T-helper 1 cell treated with Interleukin-12 subunit alpha and Interleukin-12 subunit beta and Interleukin-4 antibody, amounts not matched to agents 30 μg/mL and 1 μg/mL, for 36 hours (primary cell): ENCODE measurements around the gene SAMD11.
"Not testable (repeated sequence)": the region's sequence is repeated elsewhere in the genome, so short reads cannot be mapped to it uniquely, and the experiment has no call there.

ENCODE experiments used
- H3K27ac Mint-ChIP-seq: one replicate; pipeline ENCODE4 v1.8.0; 2021; ENCODE audit warnings: mild to moderate bottlenecking, mixed read lengths
- H3K27me3 Mint-ChIP-seq: one replicate; pipeline ENCODE4 v1.8.0; 2021; ENCODE audit warnings: low read depth, mixed read lengths
- H3K36me3 Mint-ChIP-seq: one replicate; pipeline ENCODE4 v1.8.0; 2021; ENCODE audit warnings: low read depth, mixed read lengths
- H3K4me1 Mint-ChIP-seq: one replicate; pipeline ENCODE4 v1.8.0; 2021; ENCODE audit warnings: low read depth, mixed read lengths
- H3K4me3 Mint-ChIP-seq: one replicate; pipeline ENCODE4 v1.8.0; 2021; ENCODE audit warnings: mild to moderate bottlenecking, moderate library complexity, mixed read lengths
- H3K9me3 Mint-ChIP-seq: one replicate; pipeline ENCODE4 v1.8.0; 2021; ENCODE audit warnings: mixed read lengths

SAMD11 gene

GRCh38 chr1:923131-923990, at the start of gene SAMD11:
SAMD11 (plus strand) TSS chr1:923923; CDS start chr1:924432, 509 bp downstream.
- Mint-ChIP-seq H3K4me1 (peaks cover 3% of the 10 kb centered on the region), H3K27me3 (peaks cover 52% of the 10 kb centered on the region), H3K36me3 (no peaks in the 10 kb centered on the region), H3K27ac (no peak within 1 kb of the TSS), H3K9me3 (no peaks in the 10 kb centered on the region), H3K4me3 (peak within 1 kb of the TSS; percentile 54)

- not testable (repeated sequence) for H3K36me3 Mint-ChIP-seq, H3K4me3 Mint-ChIP-seq, H3K27ac Mint-ChIP-seq
Measured at GRCh38 chr1:876428-877208, 47.1 kb upstream of the SAMD11 start.

GRCh38 chr1:877209-877986, 46.3 kb upstream of the SAMD11 start:
- H3K36me3 Mint-ChIP-seq, H3K4me3 Mint-ChIP-seq, H3K27ac Mint-ChIP-seq, H3K9me3 Mint-ChIP-seq, H3K4me1 Mint-ChIP-seq: not testable (repeated sequence)
- peaks cover 26% of the 10 kb centered on the region for H3K27me3 Mint-ChIP-seq

More at GRCh38 chr1:876428-877208, 47.1 kb upstream of the SAMD11 start:
- H3K4me1 Mint-ChIP-seq, H3K9me3 Mint-ChIP-seq: not testable (repeated sequence)
- H3K27me3 Mint-ChIP-seq, result peaks cover 22% of the 10 kb centered on the region

GRCh38 chr1:880511-880910, 43.2 kb upstream of the SAMD11 start:
- H3K4me3 Mint-ChIP-seq, H3K27ac Mint-ChIP-seq, H3K9me3 Mint-ChIP-seq, H3K36me3 Mint-ChIP-seq, H3K4me1 Mint-ChIP-seq: not testable (repeated sequence)
- peaks cover 57% of the 10 kb centered on the region for H3K27me3 Mint-ChIP-seq

- peaks cover 61% of the 10 kb centered on the region for H3K27me3 Mint-ChIP-seq
- not testable (repeated sequence) for H3K27ac Mint-ChIP-seq, H3K4me3 Mint-ChIP-seq, H3K9me3 Mint-ChIP-seq, H3K4me1 Mint-ChIP-seq, H3K36me3 Mint-ChIP-seq
Measured at GRCh38 chr1:880915-881314, 42.8 kb upstream of the SAMD11 start.

- H3K9me3 Mint-ChIP-seq, result no peaks in the 10 kb centered on the region
Measured at GRCh38 chr1:886311-886710, 37.4 kb upstream of the SAMD11 start.

GRCh38 chr1:886760-887159, 37.0 kb upstream of the SAMD11 start:
- Mint-ChIP-seq H3K27me3 (peaks cover 71% of the 10 kb centered on the region), H3K36me3 (no peaks in the 10 kb centered on the region), H3K4me1 (peaks cover 3% of the 10 kb centered on the region), H3K4me3 (no peak overlapping the region), H3K9me3 (no peaks in the 10 kb centered on the region), H3K27ac (no peak overlapping the region)

More at GRCh38 chr1:886311-886710, 37.4 kb upstream of the SAMD11 start:
- peaks cover 3% of the 10 kb centered on the region for H3K4me1 Mint-ChIP-seq
- H3K27me3 Mint-ChIP-seq, result peaks cover 72% of the 10 kb centered on the region
- H3K36me3 Mint-ChIP-seq, result no peaks in the 10 kb centered on the region
- no peak overlapping the region for H3K27ac Mint-ChIP-seq
- no peak overlapping the region for H3K4me3 Mint-ChIP-seq

GRCh38 chr1:888297-888696, 35.4 kb upstream of the SAMD11 start:
- Mint-ChIP-seq H3K27me3 (peaks cover 60% of the 10 kb centered on the region), H3K4me3 (no peak overlapping the region), H3K9me3 (no peaks in the 10 kb centered on the region), H3K4me1 (peaks cover 3% of the 10 kb centered on the region), H3K36me3 (no peaks in the 10 kb centered on the region), H3K27ac (no peak overlapping the region)

GRCh38 chr1:889774-890173, 33.9 kb upstream of the SAMD11 start:
- not testable (repeated sequence) for H3K4me1 Mint-ChIP-seq, H3K27ac Mint-ChIP-seq, H3K4me3 Mint-ChIP-seq, H3K9me3 Mint-ChIP-seq, H3K36me3 Mint-ChIP-seq
- peaks cover 51% of the 10 kb centered on the region for H3K27me3 Mint-ChIP-seq

GRCh38 chr1:890234-890633, 33.5 kb upstream of the SAMD11 start:
- not testable (repeated sequence) for H3K4me1 Mint-ChIP-seq, H3K4me3 Mint-ChIP-seq, H3K9me3 Mint-ChIP-seq, H3K36me3 Mint-ChIP-seq, H3K27ac Mint-ChIP-seq
- H3K27me3 Mint-ChIP-seq, result peaks cover 48% of the 10 kb centered on the region

GRCh38 chr1:890661-891060, 33.1 kb upstream of the SAMD11 start:
- H3K27ac Mint-ChIP-seq, result no peak overlapping the region
- H3K9me3 Mint-ChIP-seq, result no peaks in the 10 kb centered on the region
- H3K4me3 Mint-ChIP-seq, result no peak overlapping the region
- peaks cover 48% of the 10 kb centered on the region for H3K27me3 Mint-ChIP-seq
- H3K36me3 Mint-ChIP-seq, result no peaks in the 10 kb centered on the region
- H3K4me1 Mint-ChIP-seq, result peaks cover 3% of the 10 kb centered on the region

GRCh38 chr1:897226-897625, 26.5 kb upstream of the SAMD11 start:
- Mint-ChIP-seq H3K4me1 (peaks cover 5% of the 10 kb centered on the region), H3K4me3 (no peak overlapping the region), H3K27me3 (peaks cover 55% of the 10 kb centered on the region), H3K9me3 (peaks cover 9% of the 10 kb centered on the region), H3K36me3 (peaks cover 7% of the 10 kb centered on the region), H3K27ac (no peak overlapping the region)

GRCh38 chr1:897951-898350, 25.8 kb upstream of the SAMD11 start:
- not testable (repeated sequence) for H3K4me1 Mint-ChIP-seq, H3K9me3 Mint-ChIP-seq, H3K36me3 Mint-ChIP-seq, H3K27ac Mint-ChIP-seq, H3K4me3 Mint-ChIP-seq
- H3K27me3 Mint-ChIP-seq, result peaks cover 55% of the 10 kb centered on the region

GRCh38 chr1:899636-900317, 23.9 kb upstream of the SAMD11 start:
- H3K4me3 Mint-ChIP-seq, result no peak overlapping the region
- H3K9me3 Mint-ChIP-seq, result peaks cover 9% of the 10 kb centered on the region
- peaks cover 52% of the 10 kb centered on the region for H3K27me3 Mint-ChIP-seq
- peaks cover 7% of the 10 kb centered on the region for H3K36me3 Mint-ChIP-seq
- H3K27ac Mint-ChIP-seq, result no peak overlapping the region
- peaks cover 5% of the 10 kb centered on the region for H3K4me1 Mint-ChIP-seq
